Kidney epithelial cell (primary cell): ENCODE data around the gene SCN1A. TPM values are rescaled to one million over a fixed set of nuclear protein-coding genes. Genes with fewer than 3 reads are reported as not detected.
"Not testable (repeated sequence)": the region's sequence is repeated elsewhere in the genome, so short reads cannot be mapped to it uniquely, and the experiment has no call there.

Experiments used
- DNase-seq: peaks from one replicate; pipeline ENCODE4 v3.0.0-alpha.2; 2010; ENCODE audit warnings: low read depth
- H3K27me3 ChIP-seq: 2 replicates; pipeline ENCODE4 v1.6.0; 2011; ENCODE audit warnings: low read length; ENCODE audit not compliant: control insufficient read depth, insufficient read depth
- H3K36me3 ChIP-seq: 2 replicates; pipeline ENCODE4 v1.5.1; 2011; ENCODE audit warnings: low read length; ENCODE audit not compliant: control insufficient read depth, insufficient read depth
- H3K4me3 ChIP-seq: 2 replicates; pipeline ENCODE4 v1.5.1; 2011; ENCODE audit warnings: low read depth, mild to moderate bottlenecking, control low read depth, low read length
- CTCF ChIP-seq: IDR thresholded peaks from 2 replicates; pipeline ENCODE4 v1.5.1; 2011; ENCODE audit warnings: mild to moderate bottlenecking, moderate library complexity, low read length, control low read depth, inconsistent platforms; ENCODE audit not compliant: insufficient read depth, poor library complexity, severe bottlenecking
- total RNA-seq: library from RNA; depleted of rRNA; stranded (reverse); fragments of >200 nt; gene quantifications from 2 replicates; pipeline ENCODE4 v1.2.3, GENCODE V29; 2015

The SCN1A gene
- total RNA-seq, 1 donor from 2014 or later: not detected

DNA sequence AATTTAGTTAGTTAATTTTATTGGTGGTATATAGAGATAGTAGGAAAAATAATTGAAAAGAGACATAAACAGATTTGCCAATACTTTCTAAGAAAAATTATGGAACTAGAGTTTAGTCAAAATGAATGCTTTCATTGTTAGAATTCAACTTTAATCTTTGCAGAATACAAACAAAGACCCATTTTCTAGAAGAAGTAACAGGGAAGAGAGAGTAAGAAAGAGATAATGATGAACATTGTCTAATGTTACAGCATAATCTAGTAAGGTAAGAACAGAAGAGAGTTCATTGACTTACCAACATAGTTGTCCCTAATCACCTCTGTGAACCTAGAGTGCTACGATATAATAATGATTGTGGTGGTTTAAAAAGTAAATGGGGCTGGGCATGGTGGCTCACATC, 23.7 kb downstream of the SCN1A start:
- H3K27me3 ChIP-seq: no peaks in the 10 kb centered on the region
- no peak for DNase-seq
- TF ChIP-seq CTCF: no peak
- no peak overlapping the region for H3K4me3 ChIP-seq
- no peaks in the 10 kb centered on the region for H3K36me3 ChIP-seq

- not testable (repeated sequence) for H3K36me3 ChIP-seq, H3K4me3 ChIP-seq, H3K27me3 ChIP-seq, DNase-seq
Observed at GRCh38 chr2:166103277-166103676, 24.5 kb downstream of the SCN1A start.

DNA sequence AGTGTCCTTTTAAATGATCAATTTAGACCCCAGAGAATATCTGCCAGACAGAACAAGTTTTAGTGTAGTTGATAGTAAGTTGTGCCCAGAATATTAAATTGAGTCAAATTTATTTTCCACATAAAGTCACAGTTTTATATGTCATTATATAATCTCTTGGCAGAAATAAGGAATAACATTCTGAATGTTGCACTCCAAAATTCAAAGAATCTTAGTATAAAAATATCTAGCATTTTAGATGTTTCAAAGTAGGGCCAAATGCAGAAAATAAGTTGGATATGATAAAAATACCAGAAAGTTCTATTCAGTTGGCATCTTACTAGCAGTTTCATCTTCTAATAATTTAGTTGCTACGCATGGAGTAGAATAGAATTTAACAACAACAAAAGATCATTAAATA, 33.5 kb downstream of the SCN1A start:
- Histone ChIP-seq H3K27me3 (no peaks in the 10 kb centered on the region), H3K36me3 (no peaks in the 10 kb centered on the region), H3K4me3 (no peak overlapping the region)
- no peak for DNase-seq
- TF ChIP-seq CTCF: no peak

DNA sequence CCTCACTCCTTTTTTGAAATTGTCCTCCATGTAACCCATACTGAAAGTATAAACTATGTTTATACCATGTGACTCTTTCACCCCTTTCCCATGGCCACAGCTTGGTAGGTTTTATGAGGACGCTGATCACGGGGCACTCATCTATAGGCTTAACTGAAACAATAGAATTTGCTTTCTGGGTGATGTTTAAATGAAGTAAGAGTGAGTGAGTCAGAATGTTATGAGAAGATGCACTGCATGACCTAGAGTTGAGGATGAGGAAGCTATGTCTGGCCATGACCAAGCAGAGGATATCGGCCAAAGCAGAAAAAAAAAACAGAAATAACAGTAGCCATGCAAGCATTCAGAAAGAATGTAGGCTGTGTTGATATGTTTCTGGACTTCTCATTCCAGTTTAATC, 34.9 kb downstream of the SCN1A start:
- Histone ChIP-seq H3K27me3 (no peaks in the 10 kb centered on the region), H3K4me3 (no peak overlapping the region), H3K36me3 (no peaks in the 10 kb centered on the region)
- DNase-seq: no peak
- TF ChIP-seq CTCF: no peak

DNA sequence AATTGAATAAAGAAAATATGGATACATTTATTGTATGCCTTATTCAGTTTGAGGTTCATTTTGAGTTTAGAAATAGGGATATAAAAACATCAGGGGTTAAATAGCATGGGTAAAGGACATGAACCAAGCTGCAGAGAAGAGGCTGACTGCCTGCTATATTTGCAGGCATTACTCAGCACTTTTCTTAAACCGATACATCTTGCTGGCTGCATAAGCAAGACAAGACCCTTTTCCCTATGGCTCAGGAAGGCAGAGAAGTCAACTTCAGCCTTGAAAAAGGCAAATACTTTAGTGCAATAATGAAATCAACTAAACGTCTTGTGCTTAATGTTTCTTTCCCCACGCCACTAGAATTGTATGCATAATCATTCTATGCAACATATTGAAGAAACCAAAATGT, 36.4 kb downstream of the SCN1A start:
- H3K27me3 ChIP-seq: no peaks in the 10 kb centered on the region

DNA sequence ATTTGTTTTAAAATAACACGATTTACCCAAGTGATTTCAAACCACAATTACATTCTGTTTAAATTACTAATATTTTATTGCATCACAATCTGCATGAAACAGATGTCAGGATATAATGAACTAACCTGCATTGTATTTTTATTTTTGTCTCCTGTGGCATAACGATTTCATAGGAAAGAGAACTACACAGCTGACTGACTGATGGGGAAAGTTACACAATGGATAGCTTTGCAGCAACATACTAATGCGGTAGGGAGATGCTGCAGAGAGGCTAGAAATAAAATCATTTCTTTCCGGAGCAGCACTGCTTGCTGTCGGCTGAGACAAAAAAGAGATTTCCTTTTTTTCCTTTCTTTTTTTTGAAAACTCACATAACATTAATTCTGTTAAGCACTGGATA, 36.9 kb downstream of the SCN1A start:
- no peak for TF ChIP-seq CTCF

More for the DNA sequence above, 36.4 kb downstream of the SCN1A start:
- Histone ChIP-seq H3K4me3 (no peak overlapping the region), H3K36me3 (no peaks in the 10 kb centered on the region)
- TF ChIP-seq CTCF: no peak
- no peak for DNase-seq

More for the DNA sequence above, 36.9 kb downstream of the SCN1A start:
- H3K27me3 ChIP-seq: no peaks in the 10 kb centered on the region
- no peak for DNase-seq
- no peaks in the 10 kb centered on the region for H3K36me3 ChIP-seq
- no peak overlapping the region for H3K4me3 ChIP-seq
